HepG2 (cell line): ENCODE results near the gene MTFR1L. TPM values are rescaled to one million over a fixed set of nuclear protein-coding genes. Genes with fewer than 3 reads are reported as not detected.

ENCODE experiments used
- CCAR2 ChIP-seq: fragments of 200-400 bp; formaldehyde crosslinking; optimal IDR thresholded peaks from 2 replicates; pipeline ENCODE3; 2018; ENCODE audit warnings: low read depth, mild to moderate bottlenecking, low read length, moderate library complexity
- ELF4 ChIP-seq: sonication (generic); formaldehyde crosslinking; IDR thresholded peaks from 2 replicates; pipeline ENCODE4 v1.5.0; 2020; ENCODE audit warnings: missing genetic modification reagents, mild to moderate bottlenecking, moderate library complexity, borderline replicate concordance
- FOXA3 ChIP-seq: IDR thresholded peaks from 2 replicates; pipeline ENCODE4 v1.6.1; 2016; ENCODE audit warnings: missing genetic modification reagents, missing compliant biosample characterization
- GATA4 ChIP-seq: sonication (generic); IDR thresholded peaks from 2 replicates; pipeline ENCODE4 v1.6.1; 2016; ENCODE audit warnings: antibody characterized with exemption, low read depth, borderline replicate concordance
- GTF2F1 ChIP-seq: fragments of 150-350 bp; IDR thresholded peaks from 2 replicates; pipeline ENCODE4 v1.6.1; 2014; ENCODE audit warnings: low read length
- HOXA7 ChIP-seq: sonication (generic); formaldehyde crosslinking; IDR thresholded peaks from 2 replicates; pipeline ENCODE4 v1.8.1; 2022; ENCODE audit warnings: mild to moderate bottlenecking, missing genetic modification reagents, moderate library complexity
- IKZF4 ChIP-seq: sonication (generic); formaldehyde crosslinking; IDR thresholded peaks from 2 replicates; pipeline ENCODE4 v1.5.1; 2020; ENCODE audit warnings: borderline replicate concordance, mild to moderate bottlenecking, low read depth, missing genetic modification reagents; ENCODE audit errors: not compliant biosample characterization
- PPARG ChIP-seq: conservative IDR thresholded peaks from 2 replicates; pipeline ENCODE4 v1.6.1; 2016; ENCODE audit warnings: missing biosample characterization, missing genetic modification reagents
- RAD21 ChIP-seq: fragments of 450-650 bp; formaldehyde crosslinking; IDR thresholded peaks from 2 replicates; pipeline ENCODE4 v1.5.0; 2020; ENCODE audit warnings: mild to moderate bottlenecking
- RNF2 ChIP-seq: fragments of 450-650 bp; conservative IDR thresholded peaks from 2 replicates; pipeline ENCODE4 v1.6.1; 2016; ENCODE audit warnings: low read depth
- SALL2 ChIP-seq: sonication (generic); formaldehyde crosslinking; IDR thresholded peaks from 2 replicates; pipeline ENCODE4 v1.8.1; 2023; ENCODE audit warnings: mild to moderate bottlenecking, missing genetic modification reagents, inconsistent platforms
- TCF7L2 ChIP-seq: IDR thresholded peaks from 2 replicates; pipeline ENCODE4 v1.6.1; 2011; ENCODE audit warnings: mild to moderate bottlenecking, low read depth, low read length, moderate library complexity
- TEAD3 ChIP-seq: optimal IDR thresholded peaks from 2 replicates; pipeline ENCODE3; 2016; ENCODE audit warnings: borderline replicate concordance
- ZBTB3 ChIP-seq: sonication (generic); formaldehyde crosslinking; IDR thresholded peaks from 2 replicates; pipeline ENCODE4 v1.4.0; 2020; ENCODE audit warnings: low read depth, mild to moderate bottlenecking, moderate library complexity, missing genetic modification reagents, borderline replicate concordance
- ZFAT ChIP-seq: sonication (generic); formaldehyde crosslinking; conservative IDR thresholded peaks from 2 replicates; pipeline ENCODE4 v1.8.1; 2023; ENCODE audit warnings: missing genetic modification reagents, inconsistent platforms
- ZFP82 ChIP-seq: sonication (generic); formaldehyde crosslinking; IDR thresholded peaks from 2 replicates; pipeline ENCODE4 v1.5.1; 2020; ENCODE audit warnings: mild to moderate bottlenecking, missing genetic modification reagents, borderline replicate concordance
- ZNF282 ChIP-seq: fragments of 450-650 bp; IDR thresholded peaks from 2 replicates; pipeline ENCODE4 v1.6.1; 2018; ENCODE audit not compliant: partially characterized antibody
- ZNF432 ChIP-seq: sonication (generic); formaldehyde crosslinking; IDR thresholded peaks from 2 replicates; pipeline ENCODE4 v1.5.0; 2020; ENCODE audit warnings: missing genetic modification reagents, mild to moderate bottlenecking, borderline replicate concordance
- ZNF737 ChIP-seq: sonication (generic); formaldehyde crosslinking; IDR thresholded peaks from 2 replicates; pipeline ENCODE4 v1.5.0; 2020; ENCODE audit warnings: missing genetic modification reagents, mild to moderate bottlenecking, borderline replicate concordance
- ZNF761 ChIP-seq: sonication (generic); formaldehyde crosslinking; conservative IDR thresholded peaks from 2 replicates; pipeline ENCODE4 v1.4.0; 2020; ENCODE audit warnings: mild to moderate bottlenecking, missing genetic modification reagents
- polyA plus RNA-seq, 8 experiments: library from polyadenylated mRNA; depleted of rRNA in 3 of 8; stranded (reverse) in 7 of 8; unstranded in 1 of 8; fragments of >200 nt; fragmentation: Illumina TruSeq in 4 of 8; extraction: Trizol in 4 of 8; gene quantifications; 2 replicates each; pipeline versions ENCODE4 v1.2.1 to v1.2.3, GENCODE V29; 2011 to 2016; ENCODE audit warnings: low read depth in 4 of 8, missing spikeins in 1 of 8, mixed read lengths in 1 of 8; ENCODE audit not compliant: insufficient read depth in 1 of 8
- total RNA-seq, 5 experiments: library from RNA; depleted of rRNA; stranded (reverse); fragments of >200 nt; fragmentation: Illumina TruSeq; extraction: Trizol; gene quantifications; 2 replicates each; pipeline ENCODE4 v1.2.3, GENCODE V29; 2016; ENCODE audit warnings: low read depth in 1 of 5
- TF ChIP-seq, protein P1 (sequence below): sonication (generic); formaldehyde crosslinking; conservative IDR thresholded peaks from 2 replicates; pipeline ENCODE4 v1.8.0; 2022; ENCODE audit warnings: mild to moderate bottlenecking, moderate library complexity, missing genetic modification reagents
- TF ChIP-seq, protein P2 (sequence below): conservative IDR thresholded peaks from 2 replicates; pipeline ENCODE4 v1.6.1; 2018; ENCODE audit warnings: missing genetic modification reagents
- TF ChIP-seq, protein P3 (sequence below), 2 experiments: fragments of 450-650 bp in 1 of 2; sonication (generic) in 1 of 2; formaldehyde crosslinking; IDR thresholded peaks; 2 replicates each; pipeline versions ENCODE4 v1.5.0 to v1.8.0; 2020 to 2022; ENCODE audit warnings: mild to moderate bottlenecking in 1 of 2, missing genetic modification reagents in 1 of 2
- TF ChIP-seq, protein P4 (sequence below): sonication (generic); formaldehyde crosslinking; IDR thresholded peaks from 2 replicates; pipeline ENCODE4 v1.5.0; 2020; ENCODE audit warnings: mild to moderate bottlenecking, missing genetic modification reagents, borderline replicate concordance

Gene MTFR1L
- total and polyA plus RNA-seq, 2 of the 13 experiments (the other 11 are each of a cell fraction or from before 2014, with no cell fraction given) = 38.0 to 55.7 TPM

DNA sequence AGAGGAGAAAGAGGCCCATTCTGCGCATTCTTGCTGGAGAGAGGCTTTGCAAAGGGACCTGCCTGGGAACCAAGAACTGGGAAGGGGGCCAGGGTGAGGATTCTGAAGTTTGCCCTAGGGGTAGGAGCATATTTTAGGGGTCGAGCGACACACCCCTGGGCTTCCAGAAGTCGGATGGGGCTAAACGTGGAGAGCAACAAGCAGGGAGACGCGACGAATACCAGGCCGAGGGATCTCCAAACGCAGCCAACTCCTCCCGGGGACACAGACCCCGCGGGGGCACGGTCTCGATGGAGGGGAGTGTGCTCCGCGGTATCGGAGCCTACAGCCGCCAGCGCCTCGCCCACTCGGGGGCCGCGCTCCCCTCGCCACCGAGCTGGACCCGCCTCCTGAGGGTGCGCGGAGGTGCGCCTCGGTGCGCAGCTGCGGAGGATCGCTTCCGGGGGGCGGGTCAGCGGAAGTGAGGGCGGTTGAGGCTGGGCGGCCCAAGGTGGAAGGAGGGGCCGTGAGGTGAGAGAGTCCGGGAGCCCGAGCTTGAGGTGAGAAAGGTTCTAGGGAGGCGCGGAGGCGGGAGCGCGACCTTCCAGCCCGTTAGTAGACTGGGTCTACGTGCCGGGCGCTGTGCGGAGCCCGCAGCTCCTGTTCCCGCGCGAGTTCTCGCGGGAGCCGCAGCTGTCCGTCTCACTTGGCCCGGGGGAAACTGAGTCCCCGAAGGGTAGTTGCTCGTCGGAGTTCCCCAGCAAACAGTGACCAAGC is at the start of gene MTFR1L (continued):
- TF ChIP-seq IKZF4 (no peak), CCAR2 (no peak), ZNF432 (CRISPR knock-in tag) (no peak), FOXA3 (CRISPR knock-in tag) (no peak), SALL2 (peak; percentile 64), ZFP82 (peak; percentile 50; the same call in 1 of the 2 replicates), HOXA7 (no peak), ZBTB3 (CRISPR knock-in tag) (no peak), ELF4 (peak; percentile 46; the same call in 1 of the 2 replicates), GTF2F1 (no peak), ZFAT (CRISPR knock-in tag) (no peak), RAD21 (CRISPR knock-in tag) (peak; percentile 27; the same call in 1 of the 2 replicates), TCF7L2 (no peak), GATA4 (0 out of 2 replicates have a peak, but pooled peaks have one; percentile 20), PPARG (0 out of 2 replicates have a peak, but pooled peaks have one; percentile 17), RNF2 (no peak), TEAD3 (CRISPR knock-in tag) (peak; percentile 34), ZNF761 (CRISPR knock-in tag) (peak; percentile 78; the same call in 1 of the 2 replicates), ZNF282 (no peak), ZNF737 (CRISPR knock-in tag) (no peak)
- TF ChIP-seq, protein P1, sequence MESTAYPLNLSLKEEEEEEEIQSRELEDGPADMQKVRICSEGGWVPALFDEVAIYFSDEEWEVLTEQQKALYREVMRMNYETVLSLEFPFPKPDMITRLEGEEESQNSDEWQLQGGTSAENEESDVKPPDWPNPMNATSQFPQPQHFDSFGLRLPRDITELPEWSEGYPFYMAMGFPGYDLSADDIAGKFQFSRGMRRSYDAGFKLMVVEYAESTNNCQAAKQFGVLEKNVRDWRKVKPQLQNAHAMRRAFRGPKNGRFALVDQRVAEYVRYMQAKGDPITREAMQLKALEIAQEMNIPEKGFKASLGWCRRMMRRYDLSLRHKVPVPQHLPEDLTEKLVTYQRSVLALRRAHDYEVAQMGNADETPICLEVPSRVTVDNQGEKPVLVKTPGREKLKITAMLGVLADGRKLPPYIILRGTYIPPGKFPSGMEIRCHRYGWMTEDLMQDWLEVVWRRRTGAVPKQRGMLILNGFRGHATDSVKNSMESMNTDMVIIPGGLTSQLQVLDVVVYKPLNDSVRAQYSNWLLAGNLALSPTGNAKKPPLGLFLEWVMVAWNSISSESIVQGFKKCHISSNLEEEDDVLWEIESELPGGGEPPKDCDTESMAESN = peak; percentile 40; the same call in 1 of the 2 replicates
- TF ChIP-seq, protein P2, sequence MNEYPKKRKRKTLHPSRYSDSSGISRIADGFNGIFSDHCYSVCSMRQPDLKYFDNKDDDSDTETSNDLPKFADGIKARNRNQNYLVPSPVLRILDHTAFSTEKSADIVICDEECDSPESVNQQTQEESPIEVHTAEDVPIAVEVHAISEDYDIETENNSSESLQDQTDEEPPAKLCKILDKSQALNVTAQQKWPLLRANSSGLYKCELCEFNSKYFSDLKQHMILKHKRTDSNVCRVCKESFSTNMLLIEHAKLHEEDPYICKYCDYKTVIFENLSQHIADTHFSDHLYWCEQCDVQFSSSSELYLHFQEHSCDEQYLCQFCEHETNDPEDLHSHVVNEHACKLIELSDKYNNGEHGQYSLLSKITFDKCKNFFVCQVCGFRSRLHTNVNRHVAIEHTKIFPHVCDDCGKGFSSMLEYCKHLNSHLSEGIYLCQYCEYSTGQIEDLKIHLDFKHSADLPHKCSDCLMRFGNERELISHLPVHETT = peak; percentile 93
- TF ChIP-seq, protein P3, sequence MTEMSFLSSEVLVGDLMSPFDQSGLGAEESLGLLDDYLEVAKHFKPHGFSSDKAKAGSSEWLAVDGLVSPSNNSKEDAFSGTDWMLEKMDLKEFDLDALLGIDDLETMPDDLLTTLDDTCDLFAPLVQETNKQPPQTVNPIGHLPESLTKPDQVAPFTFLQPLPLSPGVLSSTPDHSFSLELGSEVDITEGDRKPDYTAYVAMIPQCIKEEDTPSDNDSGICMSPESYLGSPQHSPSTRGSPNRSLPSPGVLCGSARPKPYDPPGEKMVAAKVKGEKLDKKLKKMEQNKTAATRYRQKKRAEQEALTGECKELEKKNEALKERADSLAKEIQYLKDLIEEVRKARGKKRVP (CRISPR knock-in tag; IDR thresholded peaks at IDR 0.05) = 0 out of 4 replicates have a peak, but pooled peaks of 1 of the 2 experiments have one; percentile 9
- TF ChIP-seq, protein P4, sequence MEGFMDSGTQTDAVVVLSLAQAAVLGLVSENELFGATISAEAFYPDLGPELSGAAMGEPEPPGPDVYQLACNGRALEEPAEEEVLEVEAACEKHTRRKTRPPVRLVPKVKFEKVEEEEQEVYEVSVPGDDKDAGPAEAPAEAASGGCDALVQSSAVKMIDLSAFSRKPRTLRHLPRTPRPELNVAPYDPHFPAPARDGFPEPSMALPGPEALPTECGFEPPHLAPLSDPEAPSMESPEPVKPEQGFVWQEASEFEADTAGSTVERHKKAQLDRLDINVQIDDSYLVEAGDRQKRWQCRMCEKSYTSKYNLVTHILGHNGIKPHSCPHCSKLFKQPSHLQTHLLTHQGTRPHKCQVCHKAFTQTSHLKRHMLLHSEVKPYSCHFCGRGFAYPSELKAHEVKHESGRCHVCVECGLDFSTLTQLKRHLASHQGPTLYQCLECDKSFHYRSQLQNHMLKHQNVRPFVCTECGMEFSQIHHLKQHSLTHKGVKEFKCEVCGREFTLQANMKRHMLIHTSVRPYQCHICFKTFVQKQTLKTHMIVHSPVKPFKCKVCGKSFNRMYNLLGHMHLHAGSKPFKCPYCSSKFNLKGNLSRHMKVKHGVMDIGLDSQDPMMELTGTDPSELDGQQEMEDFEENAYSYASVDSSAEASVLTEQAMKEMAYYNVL (CRISPR knock-in tag) = 0 out of 2 replicates have a peak, but pooled peaks have one; percentile 54
